Nephron progenitor cell (in vitro differentiated cells): Measurements from ENCODE around the gene PSMB3.

Experiments used
- DNase-seq: peaks from one replicate; pipeline ENCODE4 v3.0.0; 2021
- H3K27ac Mint-ChIP-seq: 2 replicates; pipeline ENCODE4 v1.8.0; 2021; ENCODE audit warnings: mild to moderate bottlenecking, moderate library complexity, mixed read lengths
- H3K27me3 Mint-ChIP-seq: 2 replicates; pipeline ENCODE4 v1.8.0; 2021; ENCODE audit warnings: mild to moderate bottlenecking, low read depth, mixed read lengths; ENCODE audit not compliant: poor library complexity
- H3K36me3 Mint-ChIP-seq: 2 replicates; pipeline ENCODE4 v1.8.0; 2021; ENCODE audit warnings: low read depth, mixed read lengths
- H3K4me1 Mint-ChIP-seq: 2 replicates; pipeline ENCODE4 v1.8.0; 2021; ENCODE audit warnings: mixed read lengths
- H3K4me3 Mint-ChIP-seq: 2 replicates; pipeline ENCODE4 v1.8.0; 2021; ENCODE audit warnings: mild to moderate bottlenecking, moderate library complexity, mixed read lengths
- H3K9me3 Mint-ChIP-seq: 2 replicates; pipeline ENCODE4 v1.8.0; 2021; ENCODE audit warnings: mild to moderate bottlenecking, moderate library complexity, mixed read lengths
- TF ChIP-seq, protein P1 (sequence below): fragments of 200-600 bp; sonication (generic); IDR thresholded peaks from 2 replicates; pipeline ENCODE4 v1.5.0; 2021; ENCODE audit warnings: antibody characterized with exemption

PSMB3 gene

DNA sequence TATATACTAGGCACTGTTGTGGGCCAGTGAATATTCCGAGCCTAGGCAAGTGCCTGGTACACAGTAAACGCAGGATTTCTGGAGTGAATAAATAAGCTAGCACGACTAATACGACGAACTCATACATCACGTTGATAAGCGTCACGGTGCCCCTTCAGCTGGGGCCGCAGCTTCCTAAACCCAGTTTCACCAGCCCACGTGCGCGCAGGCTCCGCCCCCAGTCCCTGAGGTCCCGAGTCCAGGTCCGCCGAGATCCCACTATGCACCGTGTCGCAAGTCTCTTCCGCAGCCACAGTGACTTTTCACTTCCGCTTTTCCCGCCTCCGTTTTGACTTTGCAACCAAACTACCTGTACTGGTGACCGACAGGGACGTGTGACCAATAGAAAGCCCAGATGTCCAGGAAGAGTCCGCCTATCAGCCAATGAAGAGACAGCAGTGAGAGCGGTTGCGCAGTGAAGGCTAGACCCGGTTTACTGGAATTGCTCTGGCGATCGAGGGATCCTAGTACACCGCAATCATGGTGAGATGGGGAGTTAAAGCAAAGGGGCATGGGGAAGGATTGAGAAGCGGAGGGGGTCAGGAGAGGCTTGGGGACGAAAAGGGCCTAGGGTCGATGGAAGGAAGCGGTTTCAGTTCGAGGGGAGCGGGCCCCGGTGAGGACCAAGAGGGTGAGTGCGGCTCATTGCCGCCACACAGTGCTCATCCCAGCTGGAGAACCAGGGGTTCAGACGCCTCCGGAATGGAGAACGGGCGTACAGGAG lies at the start of gene PSMB3:
TSS of gene PSMB3 (plus strand) at position 434 of the 763 bp plus-strand sequence. CDS start at position 520, 86 bp downstream.
- TF ChIP-seq, protein P1, sequence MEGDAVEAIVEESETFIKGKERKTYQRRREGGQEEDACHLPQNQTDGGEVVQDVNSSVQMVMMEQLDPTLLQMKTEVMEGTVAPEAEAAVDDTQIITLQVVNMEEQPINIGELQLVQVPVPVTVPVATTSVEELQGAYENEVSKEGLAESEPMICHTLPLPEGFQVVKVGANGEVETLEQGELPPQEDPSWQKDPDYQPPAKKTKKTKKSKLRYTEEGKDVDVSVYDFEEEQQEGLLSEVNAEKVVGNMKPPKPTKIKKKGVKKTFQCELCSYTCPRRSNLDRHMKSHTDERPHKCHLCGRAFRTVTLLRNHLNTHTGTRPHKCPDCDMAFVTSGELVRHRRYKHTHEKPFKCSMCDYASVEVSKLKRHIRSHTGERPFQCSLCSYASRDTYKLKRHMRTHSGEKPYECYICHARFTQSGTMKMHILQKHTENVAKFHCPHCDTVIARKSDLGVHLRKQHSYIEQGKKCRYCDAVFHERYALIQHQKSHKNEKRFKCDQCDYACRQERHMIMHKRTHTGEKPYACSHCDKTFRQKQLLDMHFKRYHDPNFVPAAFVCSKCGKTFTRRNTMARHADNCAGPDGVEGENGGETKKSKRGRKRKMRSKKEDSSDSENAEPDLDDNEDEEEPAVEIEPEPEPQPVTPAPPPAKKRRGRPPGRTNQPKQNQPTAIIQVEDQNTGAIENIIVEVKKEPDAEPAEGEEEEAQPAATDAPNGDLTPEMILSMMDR: no peak
- DNase-seq: peak; percentile 92
- Mint-ChIP-seq H3K9me3 (no peaks in the 10 kb centered on the region), H3K4me3 (peak within 1 kb of the TSS; percentile 98), H3K36me3 (peaks cover 19% of the 10 kb centered on the region), H3K4me1 (peaks cover 38% of the 10 kb centered on the region), H3K27me3 (no peaks in the 10 kb centered on the region), H3K27ac (peak within 1 kb of the TSS; percentile 85)

GRCh38 chr17:38702916-38703741 lies 49.4 kb upstream of the PSMB3 start:
- no peak overlapping the region for H3K27ac Mint-ChIP-seq
- H3K9me3 Mint-ChIP-seq: no peaks in the 10 kb centered on the region
- peaks cover 64% of the 10 kb centered on the region for H3K27me3 Mint-ChIP-seq
- H3K4me3 Mint-ChIP-seq: peak overlapping the region; percentile 94
- no peak for DNase-seq
- H3K36me3 Mint-ChIP-seq: peaks cover 4% of the 10 kb centered on the region
- TF ChIP-seq, protein P1: no peak
- peaks cover 65% of the 10 kb centered on the region for H3K4me1 Mint-ChIP-seq

DNA sequence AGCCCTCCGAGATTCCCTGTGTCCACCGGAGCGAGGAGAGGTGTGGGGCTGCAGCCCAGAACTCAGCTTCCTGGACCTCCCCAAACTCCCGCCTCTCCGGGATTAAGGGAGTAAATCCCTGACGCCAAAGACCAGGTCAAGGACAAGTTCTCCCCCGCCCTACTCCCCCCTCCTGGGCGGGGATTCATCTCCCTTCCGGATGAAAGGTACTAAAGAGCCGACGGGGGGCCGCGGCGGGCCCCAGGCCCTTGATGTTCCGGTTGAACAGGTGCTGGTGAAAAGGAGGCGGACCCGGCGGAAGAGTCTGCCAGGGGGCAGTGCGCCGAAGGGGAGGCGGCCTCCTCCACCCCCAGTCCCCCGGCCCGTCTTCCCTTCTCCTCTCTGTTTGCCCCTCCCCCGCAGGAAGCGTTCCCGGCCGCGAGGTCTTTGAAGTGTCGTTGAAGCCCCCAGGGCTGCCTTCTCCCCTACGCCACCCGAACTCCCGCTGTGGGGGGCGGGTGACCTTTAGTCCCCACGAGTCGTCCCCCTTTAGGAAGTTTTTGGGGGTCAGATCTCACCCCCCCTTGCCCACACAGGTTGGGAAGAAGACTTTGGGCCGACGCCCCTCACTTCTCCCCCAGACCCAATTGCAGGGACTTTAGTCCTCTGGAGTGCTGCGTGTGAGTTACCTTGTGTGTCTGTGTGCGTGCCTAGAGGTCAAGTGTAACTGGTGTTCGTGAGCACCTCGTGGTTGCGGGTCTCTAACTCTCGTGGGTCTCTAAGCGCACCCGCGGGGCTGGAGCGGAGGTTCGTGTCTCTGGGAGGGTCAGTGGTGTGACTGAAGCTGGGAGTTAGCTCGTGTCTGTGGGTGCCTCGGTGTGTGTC lies 48.6 kb upstream of the PSMB3 start:
- H3K36me3 Mint-ChIP-seq: peaks cover 7% of the 10 kb centered on the region
- H3K9me3 Mint-ChIP-seq: no peaks in the 10 kb centered on the region
- peaks cover 56% of the 10 kb centered on the region for H3K27me3 Mint-ChIP-seq
- DNase-seq: peak; percentile 84
- H3K4me3 Mint-ChIP-seq: peak overlapping the region; percentile 94
- H3K4me1 Mint-ChIP-seq: peaks cover 68% of the 10 kb centered on the region
- H3K27ac Mint-ChIP-seq: peak overlapping the region; percentile 87
- TF ChIP-seq, protein P1: no peak

DNA sequence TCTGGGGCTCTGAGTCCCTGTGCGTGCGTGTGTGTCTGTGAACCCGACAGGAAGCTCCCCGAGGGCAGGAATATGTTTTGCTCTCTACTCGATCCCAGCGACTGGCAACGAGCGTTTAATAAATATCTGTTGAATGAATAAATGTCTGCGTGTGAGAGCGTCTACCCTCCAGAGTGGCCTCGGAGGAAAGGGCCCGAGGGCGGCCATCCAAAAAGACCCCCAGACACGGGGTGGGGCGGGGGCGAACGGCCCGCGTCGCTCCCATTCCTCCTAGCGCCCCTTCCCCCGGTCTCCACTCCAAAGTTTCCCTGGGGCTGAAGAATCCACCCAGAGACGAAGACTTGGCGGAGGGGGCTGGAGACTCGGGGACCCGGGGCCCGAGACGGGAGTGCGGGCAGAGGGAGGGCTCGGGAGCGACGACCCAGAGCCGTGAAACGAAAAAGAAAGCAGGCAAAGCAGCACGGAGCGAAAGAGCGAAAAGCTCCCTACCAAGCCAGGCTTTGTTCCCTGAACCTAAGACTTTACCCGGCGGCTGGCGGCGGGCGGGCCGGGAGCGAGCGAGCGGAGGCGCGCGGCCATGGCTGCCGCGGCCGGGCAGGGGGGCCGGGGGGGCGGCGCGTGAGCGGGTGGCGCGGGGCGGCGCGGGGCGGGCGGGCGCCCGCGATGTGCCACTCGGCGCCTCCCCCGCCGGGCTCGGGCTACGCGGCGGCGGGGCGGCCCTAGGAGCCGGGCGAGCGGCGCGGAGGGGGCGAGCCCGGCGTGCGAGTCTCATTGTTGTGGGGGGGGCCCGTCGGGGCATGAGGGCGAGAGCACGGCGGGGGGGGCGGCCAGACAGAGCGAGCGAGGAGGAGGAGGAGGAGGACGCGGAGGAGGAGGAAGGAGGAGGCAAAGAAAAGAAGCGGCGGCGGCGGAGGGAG lies 47.7 kb upstream of the PSMB3 start, which contains the start of gene MLLT6:
TSS of gene MLLT6 (plus strand) at position 668 of the 917 bp plus-strand sequence. CDS start 360 bp downstream, outside the sequence.
- Mint-ChIP-seq H3K36me3 (peaks cover 15% of the 10 kb centered on the region), H3K4me1 (peaks cover 71% of the 10 kb centered on the region), H3K27me3 (peaks cover 47% of the 10 kb centered on the region), H3K27ac (peak within 1 kb of the TSS; percentile 87), H3K4me3 (peak within 1 kb of the TSS; percentile 94), H3K9me3 (no peaks in the 10 kb centered on the region)
- TF ChIP-seq, protein P1: no peak
- DNase-seq: peak; percentile 77

GRCh38 chr17:38705523-38705802 lies 47.1 kb upstream of the PSMB3 start:
- Mint-ChIP-seq H3K4me1 (peaks cover 72% of the 10 kb centered on the region), H3K4me3 (peak overlapping the region; percentile 93), H3K36me3 (peaks cover 15% of the 10 kb centered on the region), H3K27ac (no peak overlapping the region), H3K9me3 (no peaks in the 10 kb centered on the region), H3K27me3 (peaks cover 41% of the 10 kb centered on the region)
- DNase-seq: no peak
- TF ChIP-seq, protein P1: no peak
